OCI-LY7 (cell line): ENCODE measurements around the gene TPRA1. TPM values are rescaled to one million over a fixed set of nuclear protein-coding genes. Genes with fewer than 3 reads are reported as not detected.

Experiments used
- BruUV-seq: library from RNA; stranded (reverse); fragments of 400-500 nt; replicated peaks from 2 replicates; lab custom pipeline; 2021; lab: Mats Ljungman, UMichigan
- CTCF ChIA-PET: fragments of 300-600 bp; sonication (Branson Sonifier 250); formaldehyde crosslinking; loops from one replicate; lab custom pipeline; 2022; ENCODE audit warnings: antibody characterized with exemption; ENCODE audit not compliant: unreplicated experiment; lab: Charles Lee
- POLR2A ChIA-PET: fragments of 300-600 bp; sonication (Branson Sonifier 250); formaldehyde crosslinking; loops from one replicate; lab custom pipeline; 2022; ENCODE audit warnings: antibody characterized with exemption; lab: Charles Lee
- DNase-seq: peaks from one replicate; pipeline ENCODE4 v3.0.0-alpha.2; 2015; ENCODE audit warnings: low spot score
- H2AFZ ChIP-seq: fragments of 200-600 bp; sonication (generic), shearing (Covaris generic); 2 replicates; pipeline ENCODE4 v1.6.1; 2014; ENCODE audit warnings: mild to moderate bottlenecking, antibody characterized with exemption, low read length, moderate library complexity
- H3K27ac ChIP-seq: fragments of 200-600 bp; sonication (generic); 2 replicates; pipeline ENCODE4 v1.5.1; 2014; ENCODE audit warnings: mixed run types, low read depth, mild to moderate bottlenecking, moderate library complexity, low read length, inconsistent platforms; ENCODE audit not compliant: poor library complexity, severe bottlenecking
- H3K36me3 ChIP-seq: fragments of 200-600 bp; sonication (generic); 2 replicates; pipeline ENCODE4 v1.6.1; 2014; ENCODE audit warnings: mild to moderate bottlenecking, antibody characterized with exemption, low read length, moderate library complexity, mixed read lengths; ENCODE audit not compliant: insufficient read depth
- H3K4me1 ChIP-seq: fragments of 200-600 bp; sonication (generic); 2 replicates; pipeline ENCODE4 v1.5.1; 2014; ENCODE audit warnings: mild to moderate bottlenecking, low read length; ENCODE audit not compliant: insufficient read depth, poor library complexity, severe bottlenecking
- H3K4me2 ChIP-seq: fragments of 200-600 bp; sonication (generic); 2 replicates; pipeline ENCODE4 v1.6.1; 2014; ENCODE audit warnings: mild to moderate bottlenecking, low read length
- H3K4me3 ChIP-seq: fragments of 200-600 bp; sonication (generic); 2 replicates; pipeline ENCODE4 v1.5.1; 2014; ENCODE audit warnings: mild to moderate bottlenecking, low read depth, low read length; ENCODE audit not compliant: poor library complexity, severe bottlenecking
- H3K79me2 ChIP-seq: fragments of 200-600 bp; sonication (generic); 2 replicates; pipeline ENCODE4 v1.6.1; 2016; ENCODE audit warnings: low read depth, mild to moderate bottlenecking, low read length, moderate library complexity, mixed read lengths; ENCODE audit not compliant: insufficient read depth
- H3K9me2 ChIP-seq: fragments of 200-600 bp; sonication (generic); 2 replicates; pipeline ENCODE4 v1.6.1; 2016; ENCODE audit warnings: mild to moderate bottlenecking, low read length, mixed read lengths; ENCODE audit not compliant: insufficient read depth
- H3K9me3 ChIP-seq: fragments of 200-600 bp; sonication (generic); 2 replicates; pipeline ENCODE4 v1.6.1; 2014; ENCODE audit warnings: mild to moderate bottlenecking, mixed run types, low read length, mixed read lengths
- H4K20me1 ChIP-seq: fragments of 200-600 bp; sonication (generic); 2 replicates; pipeline ENCODE4 v1.6.1; 2014; ENCODE audit warnings: mild to moderate bottlenecking, antibody characterized with exemption, low read length, moderate library complexity, mixed read lengths; ENCODE audit not compliant: insufficient read depth
- CTCF ChIP-seq: fragments of 200-600 bp; sonication (generic); conservative IDR thresholded peaks from 2 replicates; pipeline ENCODE4 v1.5.1; 2014; ENCODE audit warnings: mild to moderate bottlenecking, antibody characterized with exemption, low read length, moderate library complexity, mixed read lengths
- EZH2phosphoT487 ChIP-seq: fragments of 200-600 bp; sonication (generic); IDR thresholded peaks from 2 replicates; pipeline ENCODE4 v1.6.1; 2018; ENCODE audit warnings: low read depth, borderline replicate concordance, mild to moderate bottlenecking, mixed run types, antibody characterized with exemption, low read length, moderate library complexity, mixed read lengths
- intact Hi-C: fragments of 100-400 bp; cut with micrococcal nuclease; formaldehyde crosslinking; loops from one replicate; pipeline ENCODE4 v1.10.0; 2022; ENCODE audit not compliant: unreplicated experiment
- total RNA-seq, 2 experiments: library from RNA; depleted of rRNA in 1 of 2; stranded (reverse); fragments of >200 nt in 1 of 2; shearing (Covaris generic) in 1 of 2; gene quantifications; 2 replicates each; pipeline ENCODE4 v1.2.3, GENCODE V29; 2014 to 2022

The TPRA1 gene
- total RNA-seq, 2 experiments from 2014 or later = 32.3 to 51.4 TPM

- Histone ChIP-seq H3K9me3 (no peaks in the 10 kb centered on the region), H3K4me2 (no peak overlapping the region), H3K4me1 (peaks cover 12% of the 10 kb centered on the region), H3K79me2 (no peaks in the 10 kb centered on the region), H3K27ac (no peak overlapping the region), H3K4me3 (no peak overlapping the region), H3K9me2 (no peaks in the 10 kb centered on the region), H3K36me3 (no peaks in the 10 kb centered on the region; the same call in 1 of the 2 replicates), H4K20me1 (no peaks in the 10 kb centered on the region), H2AFZ (no peak overlapping the region)
- no peak for DNase-seq
- no TSS peak for BruUV-seq
- POLR2A ChIA-PET = no interaction called here
- no peak for TF ChIP-seq CTCF
- TF ChIP-seq EZH2phosphoT487 = no peak
- CTCF ChIA-PET = no interaction called here
- intact Hi-C loops = no loop called here
Observed at GRCh38 chr3:127639173-127640041, 48.9 kb upstream of the TPRA1 start.

GRCh38 chr3:127637971-127638370 is 47.4 kb upstream of the TPRA1 start:
- Histone ChIP-seq H3K79me2 (no peaks in the 10 kb centered on the region), H2AFZ (no peak overlapping the region), H3K9me3 (no peaks in the 10 kb centered on the region), H3K9me2 (no peaks in the 10 kb centered on the region), H3K27ac (no peak overlapping the region), H3K4me3 (no peak overlapping the region), H4K20me1 (no peaks in the 10 kb centered on the region), H3K36me3 (no peaks in the 10 kb centered on the region; the same call in 1 of the 2 replicates), H3K4me1 (peaks cover 12% of the 10 kb centered on the region), H3K4me2 (no peak overlapping the region)
- TF ChIP-seq EZH2phosphoT487 = no peak
- TF ChIP-seq CTCF = no peak
- intact Hi-C loops = no loop called here
- CTCF ChIA-PET = no interaction called here
- BruUV-seq = no TSS peak
- POLR2A ChIA-PET = no interaction called here
- DNase-seq = no peak

- no peak for TF ChIP-seq CTCF
- no peak for TF ChIP-seq EZH2phosphoT487
Observed at GRCh38 chr3:127637546-127637945, 47.0 kb upstream of the TPRA1 start.

More at GRCh38 chr3:127637546-127637945, 47.0 kb upstream of the TPRA1 start:
- no peaks in the 10 kb centered on the region; the same call in 1 of the 2 replicates for H3K36me3 ChIP-seq
- peak; percentile 42 for DNase-seq
- no peaks in the 10 kb centered on the region for H3K9me3 ChIP-seq
- intact Hi-C loops = no loop called here
- ChIA-PET CTCF (no interaction called here), POLR2A (no interaction called here)
- H2AFZ ChIP-seq = no peak overlapping the region
- no TSS peak for BruUV-seq
- no peaks in the 10 kb centered on the region for H4K20me1 ChIP-seq
- no peak overlapping the region for H3K27ac ChIP-seq
- no peaks in the 10 kb centered on the region for H3K79me2 ChIP-seq
- no peak overlapping the region for H3K4me2 ChIP-seq
- peaks cover 12% of the 10 kb centered on the region for H3K4me1 ChIP-seq
- H3K9me2 ChIP-seq = no peaks in the 10 kb centered on the region
- no peak overlapping the region for H3K4me3 ChIP-seq
